Adrenal gland (tissue), 12 donors: ENCODE measurements around the gene GATA5. TPM values are rescaled to one million over a fixed set of nuclear protein-coding genes. Genes with fewer than 3 reads are reported as not detected.

Experiments used
- DNase-seq, 7 donors: peaks; one replicate each; pipeline ENCODE4 v3.0.0-alpha.2; 2019 to 2020
- H3K27ac ChIP-seq, 5 donors: fragments of 200-600 bp; sonication (generic) in 4 of 5; 1 replicate in 3 of 5; 2 replicates in 2 of 5; pipeline versions ENCODE4 v1.5.1 to v1.8.0; 2016 to 2020; ENCODE audit warnings: mild to moderate bottlenecking in 1 of 5
- H3K27me3 ChIP-seq: fragments of 200-600 bp; 2 replicates; pipeline ENCODE4 v1.8.0; 2021
- H3K36me3 ChIP-seq, 2 donors: fragments of 200-600 bp; replicated peaks in 1 of 2; 1 replicate in 1 of 2; 2 replicates in 1 of 2; pipeline versions ENCODE4 v1.5.1 to v1.8.0; 2018 to 2022
- H3K4me1 ChIP-seq, 2 donors: fragments of 200-600 bp; replicated peaks in 1 of 2; 1 replicate in 1 of 2; 2 replicates in 1 of 2; pipeline versions ENCODE4 v1.5.1 to v1.8.0; 2018 to 2021
- H3K4me3 ChIP-seq, 4 donors: fragments of 200-600 bp; sonication (generic) in 3 of 4; one replicate each; pipeline ENCODE4 v1.5.1; 2016 to 2018
- H3K9me3 ChIP-seq, 3 donors: fragments of 200-600 bp; sonication (generic) in 1 of 3; replicated peaks in 1 of 3; 1 replicate in 2 of 3; 2 replicates in 1 of 3; pipeline versions ENCODE4 v1.5.1 to v1.8.0; 2016 to 2021
- POLR2A ChIP-seq, 2 donors: fragments of 450-650 bp; IDR thresholded peaks; one replicate each; pipeline ENCODE4 v1.6.1; 2017; ENCODE audit warnings: antibody characterized with exemption in 2 of 2, mild to moderate bottlenecking in 2 of 2, moderate library complexity in 1 of 2
- WGBS, 4 donors: extraction: QIAGEN DNeasy Blood & Tissue Kit in 2 of 4; methylation state at CpG; one replicate each; pipeline versions ENCODE4 v1.1.5 to v1.1.7; 2013 to 2017; 5-methylcytosine and 5-hydroxymethylcytosine counted together
- intact Hi-C, 2 donors: fragments of 100-400 bp; cut with DNase I; formaldehyde crosslinking; loops; one replicate each; pipeline versions ENCODE4 v1.14.1 to v1.15.0; 2022 to 2023
- polyA plus RNA-seq, 3 donors: library from polyadenylated mRNA; stranded (reverse); fragments of 200-250 nt in 2 of 3; fragments of 350-450 nt in 1 of 3; fragmentation: Illumina TruSeq in 1 of 3; extraction: RNeasy Lipid Tissue Mini Kit (QIAGEN cat#74804) in 1 of 3; gene quantifications; one replicate each; pipeline ENCODE4 v1.2.3, GENCODE V29; 2013 to 2014
- total RNA-seq, 9 donors: library from RNA; depleted of rRNA in 4 of 9; stranded (reverse); fragments of >200 nt in 4 of 9; fragments of 120-200 nt in 1 of 9; fragmentation: NEBNext Ultra II Directional in 1 of 9; extraction: Animal tissue kit (Norgen Biotek cat#: 25700) in 1 of 9; gene quantifications; one replicate each; pipeline versions ENCODE4 v1.1.0 to v1.2.4, GENCODE V29; 2013 to 2023
- TF ChIP-seq, protein P1 (sequence below), 6 experiments: fragments of 450-650 bp in 4 of 6; fragments of 200-600 bp in 2 of 6; sonication (generic) in 1 of 6; IDR thresholded peaks; 1 replicate in 5 of 6; 2 replicates in 1 of 6; pipeline versions ENCODE4 v1.5.1 to v1.8.0; 2016 to 2021; ENCODE audit warnings: antibody characterized with exemption in 6 of 6, mild to moderate bottlenecking in 2 of 6, moderate library complexity in 1 of 6
- donor health status: healthy with polysubstance abuse.
- donor health status: Bipolar disorder and iron deficiency.
- donor health status: DM: yes; HTN: yes; CAD: no.
- donor health status: DM: no; HTN: no; CAD: no.
- donor health status: DM: no; HTN: no; CAD: no.
- donor health status: DM: yes; HTN: yes; CAD: no.

Gene GATA5
- total and polyA plus RNA-seq, 12 donors = 0.67 to 12.0 (median 5.7) TPM

DNA sequence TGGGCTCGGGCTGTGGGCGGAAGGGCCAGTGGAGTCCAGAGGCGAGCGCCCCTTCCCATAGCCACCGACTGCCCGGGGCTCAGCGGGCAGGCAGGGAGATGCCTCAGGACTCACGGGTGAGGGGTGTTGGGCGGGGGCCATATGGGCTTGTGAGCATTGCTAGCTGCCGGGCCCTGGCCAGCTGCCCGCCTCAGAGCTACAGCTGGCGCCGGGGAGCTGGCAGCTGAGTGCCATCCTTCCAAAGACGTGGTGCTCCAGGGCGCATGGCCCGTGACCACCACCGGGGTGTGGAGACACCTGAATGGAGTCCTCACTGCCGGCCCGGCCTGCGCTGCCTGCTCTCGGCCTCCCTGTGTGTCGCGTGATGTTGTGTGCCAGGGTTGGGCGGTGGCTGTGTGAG lies 37.9 kb downstream of the GATA5 start:
- H3K27me3 ChIP-seq = no peaks in the 10 kb centered on the region
- no peak for TF ChIP-seq POLR2A (IDR thresholded peaks at IDR 0.05)
- TF ChIP-seq, protein P1, sequence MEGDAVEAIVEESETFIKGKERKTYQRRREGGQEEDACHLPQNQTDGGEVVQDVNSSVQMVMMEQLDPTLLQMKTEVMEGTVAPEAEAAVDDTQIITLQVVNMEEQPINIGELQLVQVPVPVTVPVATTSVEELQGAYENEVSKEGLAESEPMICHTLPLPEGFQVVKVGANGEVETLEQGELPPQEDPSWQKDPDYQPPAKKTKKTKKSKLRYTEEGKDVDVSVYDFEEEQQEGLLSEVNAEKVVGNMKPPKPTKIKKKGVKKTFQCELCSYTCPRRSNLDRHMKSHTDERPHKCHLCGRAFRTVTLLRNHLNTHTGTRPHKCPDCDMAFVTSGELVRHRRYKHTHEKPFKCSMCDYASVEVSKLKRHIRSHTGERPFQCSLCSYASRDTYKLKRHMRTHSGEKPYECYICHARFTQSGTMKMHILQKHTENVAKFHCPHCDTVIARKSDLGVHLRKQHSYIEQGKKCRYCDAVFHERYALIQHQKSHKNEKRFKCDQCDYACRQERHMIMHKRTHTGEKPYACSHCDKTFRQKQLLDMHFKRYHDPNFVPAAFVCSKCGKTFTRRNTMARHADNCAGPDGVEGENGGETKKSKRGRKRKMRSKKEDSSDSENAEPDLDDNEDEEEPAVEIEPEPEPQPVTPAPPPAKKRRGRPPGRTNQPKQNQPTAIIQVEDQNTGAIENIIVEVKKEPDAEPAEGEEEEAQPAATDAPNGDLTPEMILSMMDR (IDR thresholded peaks at IDR 0.05) = no peak
- no peaks in the 10 kb centered on the region for H3K36me3 ChIP-seq
- DNase-seq = no peak
- no peaks in the 10 kb centered on the region for H3K9me3 ChIP-seq
- H3K4me1 ChIP-seq = no peaks in the 10 kb centered on the region
- H3K4me3 ChIP-seq = no peak overlapping the region
- 79 to 90% (median 86%) methylated on average over 12 to 24 of the region's 24 CpGs for WGBS, 4 donors
- intact Hi-C loops = no loop called here
- no peak overlapping the region for H3K27ac ChIP-seq

DNA sequence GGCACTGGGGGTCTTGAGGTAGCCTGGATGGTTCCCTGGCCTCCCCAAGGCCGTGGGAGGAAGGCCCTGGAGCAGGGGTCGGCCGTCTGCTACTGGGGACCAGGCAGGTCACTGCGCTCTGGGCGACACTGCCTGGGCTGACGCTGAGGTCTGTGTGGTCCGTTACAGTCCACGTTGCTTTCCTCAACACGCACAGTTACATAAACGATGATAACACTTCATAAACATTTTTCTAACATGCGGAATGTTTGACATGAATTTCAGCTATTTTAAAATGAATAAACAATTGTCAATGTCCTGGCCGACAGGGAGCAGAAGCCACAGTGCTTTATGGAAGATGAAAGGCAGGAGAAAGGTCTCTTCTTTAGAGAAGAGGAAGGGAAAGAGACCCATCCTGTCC lies 38.3 kb downstream of the GATA5 start:
- Histone ChIP-seq H3K27ac (no peak overlapping the region), H3K4me1 (no peaks in the 10 kb centered on the region), H3K36me3 (no peaks in the 10 kb centered on the region), H3K27me3 (no peaks in the 10 kb centered on the region), H3K9me3 (no peaks in the 10 kb centered on the region), H3K4me3 (no peak overlapping the region)
- no peak for TF ChIP-seq POLR2A (IDR thresholded peaks at IDR 0.05)
- TF ChIP-seq, protein P1 (IDR thresholded peaks at IDR 0.05) = no peak
- 65 to 73% (median 70%) methylated on average over 10 to 12 of the region's 12 CpGs for WGBS, 4 donors
- intact Hi-C loops = no loop called here
- no peak for DNase-seq

DNA sequence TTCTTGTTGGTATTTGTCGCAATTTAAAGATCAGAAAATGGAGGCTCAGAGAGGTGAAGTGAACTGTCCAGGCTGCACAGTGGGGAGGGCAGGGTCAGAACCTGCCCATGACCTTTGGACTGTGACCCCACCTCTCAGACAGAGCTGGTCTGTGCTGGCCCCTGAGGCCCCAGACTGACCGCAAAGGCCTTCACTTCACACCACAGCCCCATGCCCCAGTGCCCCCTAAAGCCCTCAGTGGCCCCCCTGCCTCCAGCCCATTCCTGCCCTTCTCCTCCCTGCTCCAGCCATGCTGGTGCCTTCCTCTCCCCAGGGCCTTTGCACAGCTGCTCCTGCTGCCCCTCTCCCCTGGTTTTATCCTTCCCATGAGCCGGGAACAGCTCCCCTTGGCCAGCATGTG lies 39.1 kb downstream of the GATA5 start:
- Histone ChIP-seq H3K36me3 (no peaks in the 10 kb centered on the region), H3K9me3 (no peaks in the 10 kb centered on the region), H3K4me3 (no peak overlapping the region), H3K4me1 (no peaks in the 10 kb centered on the region), H3K27ac (no peak overlapping the region), H3K27me3 (no peaks in the 10 kb centered on the region)
- 82 to 97% (median 90%) methylated on average over 2 to 3 of the region's 3 CpGs for WGBS, 4 donors
- DNase-seq = no peak
- intact Hi-C loops = no loop called here
- TF ChIP-seq, protein P1 (IDR thresholded peaks at IDR 0.05) = no peak
- TF ChIP-seq POLR2A (IDR thresholded peaks at IDR 0.05) = no peak

DNA sequence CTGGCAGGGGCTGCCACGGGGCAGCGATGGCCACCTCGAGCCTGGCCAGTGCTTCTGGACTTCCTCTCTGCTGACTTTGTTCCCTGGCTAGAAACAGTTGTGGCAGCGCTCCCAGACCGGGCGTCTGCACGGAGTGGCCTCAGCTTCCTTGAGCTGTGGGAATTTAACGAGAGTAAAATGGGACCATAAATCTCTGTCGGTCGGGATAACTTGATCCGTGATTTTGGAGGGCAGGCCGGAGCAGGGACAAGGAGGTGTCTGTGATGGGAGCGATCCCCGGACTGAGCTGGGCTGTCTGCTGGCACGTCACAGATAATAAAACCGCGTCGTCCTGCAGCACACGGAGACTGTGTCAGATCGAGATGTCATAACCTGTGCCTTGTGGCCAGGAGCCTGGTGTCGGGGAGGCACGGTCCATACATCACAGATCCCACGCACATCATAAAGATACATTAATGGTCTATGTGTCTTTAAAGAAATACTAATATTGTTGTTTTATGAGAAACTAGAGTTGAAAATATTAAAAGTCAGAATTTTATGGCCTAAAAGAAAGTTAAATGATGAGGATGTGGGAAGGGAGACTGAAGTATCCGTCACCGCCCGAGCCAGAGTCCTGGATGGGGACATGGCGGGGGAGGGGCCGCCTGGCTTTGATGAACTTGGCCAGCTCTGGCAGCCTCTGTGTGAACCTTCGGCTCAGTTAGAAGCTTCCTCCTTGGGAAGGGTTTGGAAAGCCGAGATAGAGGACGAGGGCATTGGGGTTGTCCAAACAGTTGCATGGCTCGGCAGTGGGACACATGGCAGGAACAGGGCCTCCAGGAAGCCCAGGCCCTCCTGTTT lies 41.9 kb downstream of the GATA5 start:
- TF ChIP-seq POLR2A (IDR thresholded peaks at IDR 0.05) = no peak
- TF ChIP-seq, protein P1 (IDR thresholded peaks at IDR 0.05) = no peak
- 50 to 58% (median 52%) methylated on average over 29 to 32 of the region's 32 CpGs for WGBS, 4 donors

More for the DNA sequence above, 41.9 kb downstream of the GATA5 start:
- Histone ChIP-seq H3K9me3 (no peaks in the 10 kb centered on the region), H3K36me3 (no peaks in the 10 kb centered on the region), H3K27ac (peak overlapping the region in 1 of 5 donors; percentile 40), H3K4me1 (no peaks in the 10 kb centered on the region), H3K27me3 (no peaks in the 10 kb centered on the region), H3K4me3 (no peak overlapping the region)
- DNase-seq = peak in 2 of 7 donors; percentile 25 to 49
- intact Hi-C loops = no loop called here
